CD14-positive monocyte (primary cell): Measurements from ENCODE around the gene CCDC182. TPM values are rescaled to one million over a fixed set of nuclear protein-coding genes. Genes with fewer than 3 reads are reported as not detected.

ENCODE experiments used
- DNase-seq, 3 donors: peaks; one replicate each; pipeline ENCODE4 v3.0.0-alpha.2; 2011 to 2022
- H2AFZ ChIP-seq: 2 replicates; pipeline ENCODE4 v1.6.0; 2012; ENCODE audit warnings: mild to moderate bottlenecking, low read depth, low read length, inconsistent platforms; ENCODE audit not compliant: insufficient read depth, poor library complexity, severe bottlenecking
- H3K27ac ChIP-seq, 2 donors: 1 replicate in 1 of 2; 2 replicates in 1 of 2; pipeline ENCODE4 v1.5.1; 2012 to 2013; ENCODE audit warnings: low read length in 2 of 2, control low read depth in 1 of 2, inconsistent platforms in 1 of 2, low read depth in 1 of 2, mild to moderate bottlenecking in 1 of 2
- H3K27me3 ChIP-seq, 2 donors: one replicate each; pipeline versions ENCODE4 v1.6.0 to v1.6.1; 2011 to 2013; ENCODE audit warnings: low read length in 2 of 2; ENCODE audit not compliant: control insufficient read depth in 2 of 2, insufficient read depth in 2 of 2
- H3K36me3 ChIP-seq, 2 donors: replicated peaks in 1 of 2; 1 replicate in 1 of 2; 2 replicates in 1 of 2; pipeline versions ENCODE4 v1.5.1 to v1.6.1; 2012 to 2013; ENCODE audit warnings: low read length in 2 of 2, control low read depth in 1 of 2, inconsistent platforms in 1 of 2, mild to moderate bottlenecking in 1 of 2; ENCODE audit not compliant: insufficient read depth in 2 of 2, control insufficient read depth in 1 of 2
- H3K4me1 ChIP-seq, 2 donors: 1 replicate in 1 of 2; 2 replicates in 1 of 2; pipeline versions ENCODE4 v1.5.1 to v1.6.1; 2012 to 2013; ENCODE audit warnings: low read length in 2 of 2, control low read depth in 1 of 2, inconsistent platforms in 1 of 2, mild to moderate bottlenecking in 1 of 2, moderate library complexity in 1 of 2; ENCODE audit not compliant: insufficient read depth in 2 of 2, control insufficient read depth in 1 of 2
- H3K4me2 ChIP-seq: replicated peaks from 2 replicates; pipeline ENCODE3; 2012; ENCODE audit warnings: low read length, moderate library complexity, mild to moderate bottlenecking; ENCODE audit not compliant: poor library complexity, severe bottlenecking; ENCODE audit errors: extremely low read depth
- H3K4me3 ChIP-seq, 3 experiments: fragments of 200-600 bp in 1 of 3; sonication (generic) in 1 of 3; replicated peaks in 1 of 3; 1 replicate in 2 of 3; 2 replicates in 1 of 3; pipeline ENCODE4 v1.5.1; 2011 to 2013; ENCODE audit warnings: low read length in 3 of 3, mild to moderate bottlenecking in 3 of 3, control low read depth in 2 of 3, low read depth in 2 of 3, inconsistent platforms in 1 of 3, moderate library complexity in 1 of 3
- H3K79me2 ChIP-seq: 2 replicates; pipeline ENCODE4 v1.6.0; 2012; ENCODE audit warnings: mild to moderate bottlenecking, control low read depth, inconsistent platforms, low read length, moderate library complexity; ENCODE audit not compliant: insufficient read depth
- H3K9ac ChIP-seq: 2 replicates; pipeline ENCODE4 v1.6.0; 2017; ENCODE audit warnings: low read length, mild to moderate bottlenecking; ENCODE audit not compliant: insufficient read depth, poor library complexity, severe bottlenecking
- H3K9me3 ChIP-seq, 2 donors: replicated peaks in 1 of 2; 1 replicate in 1 of 2; 2 replicates in 1 of 2; pipeline versions ENCODE4 v1.5.1 to v1.6.1; 2012 to 2013; ENCODE audit warnings: low read length in 2 of 2, control low read depth in 1 of 2; ENCODE audit not compliant: control insufficient read depth in 1 of 2, insufficient read depth in 1 of 2
- H4K20me1 ChIP-seq: 2 replicates; pipeline ENCODE4 v1.6.0; 2012; ENCODE audit warnings: mild to moderate bottlenecking, low read length, control low read depth, moderate library complexity; ENCODE audit not compliant: insufficient read depth
- H3K27ac Mint-ChIP-seq, 7 donors: one replicate each; pipeline ENCODE4 v1.8.0; 2020; ENCODE audit warnings: mild to moderate bottlenecking in 7 of 7, mixed read lengths in 7 of 7, moderate library complexity in 6 of 7, inconsistent platforms in 2 of 7
- H3K27me3 Mint-ChIP-seq, 3 donors: one replicate each; pipeline ENCODE4 v1.8.0; 2021 to 2022; ENCODE audit warnings: low read depth in 3 of 3, mild to moderate bottlenecking in 3 of 3, mixed read lengths in 3 of 3, moderate library complexity in 3 of 3, inconsistent platforms in 1 of 3
- H3K36me3 Mint-ChIP-seq, 2 donors: one replicate each; pipeline ENCODE4 v1.8.0; 2020; ENCODE audit warnings: mixed read lengths in 2 of 2, inconsistent platforms in 1 of 2, mild to moderate bottlenecking in 1 of 2
- H3K4me1 Mint-ChIP-seq: one replicate; pipeline ENCODE4 v1.8.0; 2020; ENCODE audit warnings: mild to moderate bottlenecking, mixed read lengths
- H3K4me3 Mint-ChIP-seq, 2 donors: one replicate each; pipeline ENCODE4 v1.8.0; 2020; ENCODE audit warnings: mild to moderate bottlenecking in 2 of 2, mixed read lengths in 2 of 2, moderate library complexity in 1 of 2
- H3K9me3 Mint-ChIP-seq, 7 donors: one replicate each; pipeline ENCODE4 v1.8.0; 2020 to 2022; ENCODE audit warnings: mixed read lengths in 7 of 7, mild to moderate bottlenecking in 6 of 7, moderate library complexity in 6 of 7, inconsistent platforms in 2 of 7
- CTCF ChIP-seq: fragments of 200-600 bp; IDR thresholded peaks from one replicate; pipeline ENCODE4 v1.8.0; 2022; ENCODE audit warnings: antibody characterized with exemption, mild to moderate bottlenecking
- WGBS: methylation state at CpG from one replicate; pipeline ENCODE4 v1.1.5; 2013; ENCODE audit warnings: missing lambda C conversion rate; ENCODE audit not compliant: insufficient coverage; 5-methylcytosine and 5-hydroxymethylcytosine counted together
- intact Hi-C, 2 donors: fragments of 100-400 bp; cut with micrococcal nuclease; formaldehyde crosslinking; loops; one replicate each; pipeline versions ENCODE4 v1.15.0 to v1.15.1; 2023
- polyA plus RNA-seq, 3 donors: library from polyadenylated mRNA; depleted of rRNA in 1 of 3; unstranded in 2 of 3; stranded (reverse) in 1 of 3; fragments of 300-500 nt in 2 of 3; fragments of >200 nt in 1 of 3; fragmentation: Illumina TruSeq in 2 of 3; gene quantifications; 1 replicate in 2 of 3; 2 replicates in 1 of 3; pipeline ENCODE4 v1.2.3, GENCODE V29; 2012 to 2021

The CCDC182 gene
- polyA plus RNA-seq, 3 donors: not detected

GRCh38 chr17:57705921-57706695 lies 39.0 kb downstream of the CCDC182 start:
- H3K27ac Mint-ChIP-seq: no peak overlapping the region

GRCh38 chr17:57704448-57704847 lies 40.7 kb downstream of the CCDC182 start:
- H4K20me1 ChIP-seq: no peaks in the 10 kb centered on the region
- Mint-ChIP-seq H3K36me3 (no peaks in the 10 kb centered on the region), H3K4me1 (no peaks in the 10 kb centered on the region), H3K4me3 (no peak overlapping the region), H3K27me3 (peaks cover 2 to 6% (median 6%) of the 10 kb centered on the region in 3 donors), H3K27ac (no peak overlapping the region), H3K9me3 (peaks cover 0 to 2% (median under 1%) of the 10 kb centered on the region in 7 donors)
- H3K79me2 ChIP-seq: no peaks in the 10 kb centered on the region
- no peak overlapping the region for H3K4me2 ChIP-seq
- H3K27ac ChIP-seq: no peak overlapping the region
- no peak overlapping the region for H2AFZ ChIP-seq
- H3K4me1 ChIP-seq: no peaks in the 10 kb centered on the region
- H3K4me3 ChIP-seq: no peak overlapping the region
- no peak for DNase-seq
- no peak for TF ChIP-seq CTCF
- intact Hi-C loops: no loop called here
- H3K27me3 ChIP-seq: no peaks in the 10 kb centered on the region
- WGBS: 100% methylated on average over 1 of the region's 1 CpG
- H3K9ac ChIP-seq: no peak overlapping the region
- H3K9me3 ChIP-seq: no peaks in the 10 kb centered on the region
- H3K36me3 ChIP-seq: no peaks in the 10 kb centered on the region

More at GRCh38 chr17:57705921-57706695, 39.0 kb downstream of the CCDC182 start:
- Histone ChIP-seq H3K36me3 (no peaks in the 10 kb centered on the region), H3K4me3 (no peak overlapping the region), H2AFZ (no peak overlapping the region), H3K9ac (no peak overlapping the region), H3K27ac (no peak overlapping the region), H3K9me3 (peaks cover 0 to 4% of the 10 kb centered on the region in 2 donors), H3K27me3 (no peaks in the 10 kb centered on the region), H4K20me1 (no peaks in the 10 kb centered on the region), H3K4me2 (no peak overlapping the region), H3K4me1 (no peaks in the 10 kb centered on the region), H3K79me2 (no peaks in the 10 kb centered on the region)
- no peaks in the 10 kb centered on the region for H3K4me1 Mint-ChIP-seq
- WGBS: 72% methylated on average over 8 of the region's 12 CpGs
- H3K27me3 Mint-ChIP-seq: peaks cover 2 to 6% (median 4%) of the 10 kb centered on the region in 3 donors
- peaks cover 2 to 10% (median 8%) of the 10 kb centered on the region in 7 donors for H3K9me3 Mint-ChIP-seq
- DNase-seq: no peak
- TF ChIP-seq CTCF: no peak
- intact Hi-C loops: no loop called here
- H3K36me3 Mint-ChIP-seq: no peaks in the 10 kb centered on the region
- H3K4me3 Mint-ChIP-seq: no peak overlapping the region
